ENCODE results near the gene EFCAB5. TPM values are rescaled to one million over a fixed set of nuclear protein-coding genes. Genes with fewer than 3 reads are reported as not detected.
A peak's percentile ranks its signal among the peaks of the same experiment; 100 is the strongest.

The EFCAB5 gene
- total RNA-seq, 1 experiment from 2014 or later = 0.07 TPM

DNA sequence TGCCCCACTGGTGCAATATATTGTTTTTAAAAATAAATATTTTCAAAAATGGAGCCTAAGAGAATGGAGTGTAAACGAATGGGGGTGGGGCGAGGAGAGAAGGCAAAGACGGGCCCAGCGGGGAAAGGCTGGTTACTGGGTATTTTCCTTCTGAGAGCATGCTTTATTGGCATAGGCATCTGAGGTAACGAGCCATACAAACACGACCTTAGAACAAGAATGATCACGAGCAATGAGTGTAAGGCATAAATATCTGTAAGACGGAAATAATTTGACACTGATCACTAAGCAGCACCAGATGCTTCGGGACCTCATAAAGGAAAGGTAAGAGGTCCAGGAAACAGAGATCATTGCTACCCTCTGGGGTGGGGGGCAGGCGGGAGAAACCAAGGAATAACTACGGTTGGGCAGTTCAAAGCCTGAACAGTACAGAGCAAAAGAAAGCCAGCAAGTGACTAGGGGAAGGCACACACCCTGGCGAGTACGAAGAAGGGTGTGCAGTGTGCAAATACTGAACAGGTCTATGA, 12.4 kb upstream of the EFCAB5 start:
- intact Hi-C loops (cut with micrococcal nuclease) = no loop called here
- no peaks in the 10 kb centered on the region for H3K9me3 ChIP-seq (ENCODE audit: low read length)
- peak overlapping the region; percentile 89 for H2AFZ ChIP-seq (ENCODE audit: low read length)
- H3K27me3 ChIP-seq (ENCODE audit: low read length) = no peaks in the 10 kb centered on the region
- no peaks in the 10 kb centered on the region for H4K20me1 ChIP-seq (ENCODE audit: low read length)
- H3K79me2 ChIP-seq (ENCODE audit: low read length) = peaks cover 54% of the 10 kb centered on the region
- DNase-seq (peak; percentile 37), ATAC-seq (peak; percentile 11)
- H3K4me1 ChIP-seq (ENCODE audit: insufficient read depth, low read length) = peaks cover 23% of the 10 kb centered on the region
- TF ChIP-seq EZH2phosphoT487 (IDR thresholded peaks at IDR 0.05; ENCODE audit: borderline replicate concordance, low read length) = no peak
- TF ChIP-seq EZH2 (IDR thresholded peaks at IDR 0.05; ENCODE audit: low read length, unreplicated experiment) = no peak
- TF ChIP-seq, protein P1, sequence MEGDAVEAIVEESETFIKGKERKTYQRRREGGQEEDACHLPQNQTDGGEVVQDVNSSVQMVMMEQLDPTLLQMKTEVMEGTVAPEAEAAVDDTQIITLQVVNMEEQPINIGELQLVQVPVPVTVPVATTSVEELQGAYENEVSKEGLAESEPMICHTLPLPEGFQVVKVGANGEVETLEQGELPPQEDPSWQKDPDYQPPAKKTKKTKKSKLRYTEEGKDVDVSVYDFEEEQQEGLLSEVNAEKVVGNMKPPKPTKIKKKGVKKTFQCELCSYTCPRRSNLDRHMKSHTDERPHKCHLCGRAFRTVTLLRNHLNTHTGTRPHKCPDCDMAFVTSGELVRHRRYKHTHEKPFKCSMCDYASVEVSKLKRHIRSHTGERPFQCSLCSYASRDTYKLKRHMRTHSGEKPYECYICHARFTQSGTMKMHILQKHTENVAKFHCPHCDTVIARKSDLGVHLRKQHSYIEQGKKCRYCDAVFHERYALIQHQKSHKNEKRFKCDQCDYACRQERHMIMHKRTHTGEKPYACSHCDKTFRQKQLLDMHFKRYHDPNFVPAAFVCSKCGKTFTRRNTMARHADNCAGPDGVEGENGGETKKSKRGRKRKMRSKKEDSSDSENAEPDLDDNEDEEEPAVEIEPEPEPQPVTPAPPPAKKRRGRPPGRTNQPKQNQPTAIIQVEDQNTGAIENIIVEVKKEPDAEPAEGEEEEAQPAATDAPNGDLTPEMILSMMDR (conservative IDR thresholded peaks at IDR 0.05; ENCODE audit: low read depth, low read length) = no peak
- H3K27ac ChIP-seq (ENCODE audit: low read length) = peak overlapping the region; percentile 34; the same call in 1 of the 2 replicates
- ChIA-PET POLR2A (ENCODE audit: unreplicated experiment) (interaction anchor here (0.6 kb wide), 1 partner anchor 183 kb away, joined by 6 read pairs; no protein-coding TSS in a partner anchor), CTCF (no interaction called here)
- no peaks in the 10 kb centered on the region for H3F3A ChIP-seq (ENCODE audit: low read length, unreplicated experiment)
- H3K36me3 ChIP-seq (ENCODE audit: low read depth, low read length) = no peaks in the 10 kb centered on the region
- H3K9ac ChIP-seq (ENCODE audit: low read length) = peak overlapping the region; percentile 66
- no TSS peak for BruUV-seq (replicated peaks)
- H3K4me3 ChIP-seq (ENCODE audit: low read length) = peak overlapping the region; percentile 85
- H3K4me2 ChIP-seq (ENCODE audit: low read length) = peak overlapping the region; percentile 87
- H3K9me2 ChIP-seq (replicated peaks; ENCODE audit: low read length) = no peaks in the 10 kb centered on the region

DNA sequence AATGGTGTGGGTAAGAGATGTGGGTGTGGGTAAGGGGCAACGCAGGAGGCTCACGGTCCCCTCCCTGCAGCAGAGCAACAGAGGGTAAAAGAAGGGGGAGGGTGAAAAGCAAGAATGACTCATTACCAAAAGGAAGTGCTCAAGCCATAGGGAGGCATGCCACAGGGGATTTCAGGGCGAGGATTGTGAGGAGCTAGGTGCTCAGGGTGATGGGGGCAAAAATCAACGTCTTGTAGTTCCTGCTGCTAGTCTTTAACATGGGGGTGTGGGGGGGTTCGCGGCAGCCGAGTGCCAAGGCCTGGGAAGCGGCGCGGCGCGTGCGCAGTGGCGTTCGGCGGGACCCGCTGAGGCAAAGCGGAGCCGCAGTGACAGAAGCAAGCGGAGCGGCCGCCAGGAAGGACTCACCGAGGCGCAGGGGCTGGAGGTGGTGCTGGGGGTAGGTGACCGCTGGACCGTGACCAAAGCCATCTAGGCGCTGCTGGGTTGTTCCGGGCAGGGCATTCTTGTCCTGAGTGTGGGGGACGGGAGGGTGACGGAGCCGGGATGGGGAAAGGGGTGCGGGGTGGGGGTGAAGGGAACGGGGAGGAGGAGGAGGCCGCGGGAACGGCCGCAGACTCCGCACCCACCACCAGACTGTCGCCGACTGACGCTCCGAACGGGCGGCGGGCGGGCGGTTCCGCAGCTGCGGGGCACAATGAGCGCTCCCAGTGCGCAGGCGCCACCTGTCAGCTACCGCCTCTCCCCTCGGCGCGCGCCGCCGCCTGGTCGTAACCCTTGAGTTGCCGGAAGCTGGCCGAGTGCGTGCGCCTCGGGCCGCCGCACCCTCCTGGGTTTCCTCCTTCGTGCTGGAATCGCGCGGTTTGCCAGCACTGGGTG, 11.7 kb upstream of the EFCAB5 start, which contains the start of gene SSH2:
SSH2 (minus strand) TSS at position 696 of the 876 bp plus-strand sequence; CDS start at position 468, 228 bp downstream.
- TF ChIP-seq, protein P1 (conservative IDR thresholded peaks at IDR 0.05; ENCODE audit: low read depth, low read length) = no peak
- TF ChIP-seq EZH2 (IDR thresholded peaks at IDR 0.05; ENCODE audit: low read length, unreplicated experiment) (no peak), EZH2phosphoT487 (IDR thresholded peaks at IDR 0.05; ENCODE audit: borderline replicate concordance, low read length) (no peak)
- H3K4me1 ChIP-seq (ENCODE audit: insufficient read depth, low read length) = peaks cover 23% of the 10 kb centered on the region
- no peaks in the 10 kb centered on the region for H3K9me2 ChIP-seq (replicated peaks; ENCODE audit: low read length)
- CTCF ChIA-PET = interaction anchor here (0.6 to 2.4 kb wide), 6 partner anchors 61 to 447 kb away, joined by 3 to 37 read pairs (median 8); no protein-coding TSS in a partner anchor
- peak within 1 kb of the TSS; percentile 34 for H3K27ac ChIP-seq (ENCODE audit: low read length)
- peak; percentile 71 for ATAC-seq
- H3K9ac ChIP-seq (ENCODE audit: low read length) = peak within 1 kb of the TSS; percentile 66
- DNase-seq = peak; percentile 81
- intact Hi-C loops (cut with micrococcal nuclease) = loop anchor here (2.0 to 5.0 kb wide), 2 partner anchors 61 to 73 kb away; no protein-coding TSS in a partner anchor
- POLR2A ChIA-PET (ENCODE audit: unreplicated experiment) = interaction anchor here (0.6 to 0.7 kb wide), 4 partner anchors 43 to 183 kb away, joined by 3 to 19 read pairs (median 4); no protein-coding TSS in a partner anchor
- H3K27me3 ChIP-seq (ENCODE audit: low read length) = no peaks in the 10 kb centered on the region
- no TSS peak for BruUV-seq (replicated peaks)
- H3K4me2 ChIP-seq (ENCODE audit: low read length) = peak within 1 kb of the TSS; percentile 87
- no peaks in the 10 kb centered on the region for H3K36me3 ChIP-seq (ENCODE audit: low read depth, low read length)
- H3K79me2 ChIP-seq (ENCODE audit: low read length) = peaks cover 47% of the 10 kb centered on the region
- H3K9me3 ChIP-seq (ENCODE audit: low read length) = no peaks in the 10 kb centered on the region
- peak within 1 kb of the TSS; percentile 85 for H3K4me3 ChIP-seq (ENCODE audit: low read length)
- peak within 1 kb of the TSS; percentile 89 for H2AFZ ChIP-seq (ENCODE audit: low read length)
- H4K20me1 ChIP-seq (ENCODE audit: low read length) = no peaks in the 10 kb centered on the region
- no peaks in the 10 kb centered on the region for H3F3A ChIP-seq (ENCODE audit: low read length, unreplicated experiment)
